Stimulated activated CD4-positive, alpha-beta T cell treated with anti-CD3 and anti-CD28 coated beads, TNF-alpha, amount 100 ng/mL, for 48 hours (primary cell): ENCODE measurements around the gene ASS1.

ENCODE experiments used
- DNase-seq, 3 donors: peaks; one replicate each; pipeline ENCODE4 v3.0.0-alpha.2; 2020; ENCODE audit warnings: low read depth in 3 of 3

Gene ASS1

GRCh38 chr9:130532426-130533080, 87.8 kb downstream of the ASS1 start:
- DNase-seq = no peak

GRCh38 chr9:130535818-130536521, 91.2 kb downstream of the ASS1 start:
- DNase-seq = no peak

GRCh38 chr9:130536701-130537107, 91.9 kb downstream of the ASS1 start:
- DNase-seq = no peak

GRCh38 chr9:130537346-130538050, 92.7 kb downstream of the ASS1 start:
- DNase-seq = no peak

- no peak for DNase-seq
These were observed 94.9 kb downstream of the ASS1 start for GRCh38 chr9:130539420-130540223.

- no peak for DNase-seq
These were observed 96.8 kb downstream of the ASS1 start for GRCh38 chr9:130541533-130541932.

GRCh38 chr9:130542038-130542437, 97.3 kb downstream of the ASS1 start:
- DNase-seq = no peak

GRCh38 chr9:130542457-130543228, 97.9 kb downstream of the ASS1 start:
- DNase-seq = no peak

GRCh38 chr9:130543368-130543767, 98.6 kb downstream of the ASS1 start:
- DNase-seq = no peak

- no peak for DNase-seq
These were observed 99.1 kb downstream of the ASS1 start for GRCh38 chr9:130543859-130544258.

GRCh38 chr9:130544364-130544763, 99.6 kb downstream of the ASS1 start:
- DNase-seq = no peak

- no peak for DNase-seq
These were observed 103.3 kb downstream of the ASS1 start for GRCh38 chr9:130548103-130548502.

- DNase-seq = no peak
These were observed 104.5 kb downstream of the ASS1 start for GRCh38 chr9:130549093-130549735.
